NCI-H1092 (cell line): ENCODE data around the gene MTF2.
"Not testable (repeated sequence)": the region's sequence is repeated elsewhere in the genome, so short reads cannot be mapped to it uniquely, and the experiment has no call there.

Experiments used
- DNase-seq: peaks from one replicate; lab custom pipeline; 2025; lab: John Stamatoyannopoulos, UW

Gene MTF2

GRCh38 chr1:93143136-93143535, 64.1 kb downstream of the MTF2 start:
- DNase-seq = no peak

DNA sequence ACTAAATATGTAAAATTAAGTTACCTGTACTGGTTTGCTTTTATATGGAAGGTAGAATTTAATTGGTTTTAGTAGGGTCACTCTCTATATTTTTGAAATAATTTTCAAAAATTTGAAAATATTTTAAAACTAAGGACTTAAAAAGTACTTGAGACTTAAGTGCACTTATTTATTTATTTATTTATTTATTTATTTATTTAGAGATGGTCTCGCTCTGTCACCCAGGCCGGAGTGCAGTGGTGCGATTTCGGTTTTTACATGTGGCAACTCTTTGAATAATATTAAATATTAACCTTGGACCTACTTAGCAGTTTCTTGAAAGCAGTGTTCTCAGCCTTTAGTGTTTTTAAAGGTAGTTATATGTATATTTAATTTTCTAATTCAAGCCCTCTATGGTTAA, 64.7 kb downstream of the MTF2 start:
- no peak for DNase-seq

DNA sequence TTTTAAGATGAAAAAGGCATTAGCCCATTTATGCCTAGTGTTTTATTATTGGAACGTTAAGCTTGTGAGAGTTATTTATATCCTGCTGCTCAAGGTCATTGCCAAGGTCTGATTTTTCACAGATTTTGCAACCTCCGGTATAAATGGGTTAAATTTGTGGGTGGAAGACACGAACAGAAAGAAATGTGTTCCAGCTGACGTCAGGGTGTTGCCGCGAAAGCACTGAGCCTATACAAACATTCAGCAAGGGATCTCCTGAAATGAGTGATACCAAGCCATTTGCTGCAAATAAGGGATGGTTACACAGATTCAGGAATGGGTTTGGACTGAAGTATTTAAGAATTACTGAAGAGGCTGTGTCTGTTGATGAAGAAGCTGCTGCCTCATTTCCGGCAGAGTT, 68.9 kb downstream of the MTF2 start:
- no peak for DNase-seq

- DNase-seq = no peak
Observed at GRCh38 chr1:93150729-93151128, 71.6 kb downstream of the MTF2 start.

- DNase-seq = no peak
Observed at GRCh38 chr1:93151474-93151873, 72.4 kb downstream of the MTF2 start.

DNA sequence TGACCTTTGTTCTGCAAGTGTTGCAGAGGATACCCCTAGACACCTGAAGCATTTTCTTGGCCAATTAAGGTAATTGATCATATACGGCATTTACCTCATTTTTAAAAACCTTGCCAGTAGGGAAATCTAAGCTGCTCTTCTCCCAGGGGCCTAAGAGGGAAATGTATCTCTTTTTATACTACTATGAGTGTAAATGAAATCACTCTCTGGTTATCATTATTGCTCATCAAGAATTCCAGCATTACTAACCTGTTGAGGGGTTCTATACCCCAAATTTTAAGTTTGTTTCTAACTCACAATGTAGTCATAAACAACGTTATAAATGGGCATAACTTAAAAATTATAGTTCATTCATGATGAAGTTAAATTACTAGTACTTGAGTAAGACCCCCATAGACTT, 73.8 kb downstream of the MTF2 start:
- DNase-seq = no peak

- no peak for DNase-seq
Observed at GRCh38 chr1:93154898-93155297, 75.8 kb downstream of the MTF2 start.

GRCh38 chr1:93155335-93155734, 76.3 kb downstream of the MTF2 start:
- DNase-seq = no peak

DNA sequence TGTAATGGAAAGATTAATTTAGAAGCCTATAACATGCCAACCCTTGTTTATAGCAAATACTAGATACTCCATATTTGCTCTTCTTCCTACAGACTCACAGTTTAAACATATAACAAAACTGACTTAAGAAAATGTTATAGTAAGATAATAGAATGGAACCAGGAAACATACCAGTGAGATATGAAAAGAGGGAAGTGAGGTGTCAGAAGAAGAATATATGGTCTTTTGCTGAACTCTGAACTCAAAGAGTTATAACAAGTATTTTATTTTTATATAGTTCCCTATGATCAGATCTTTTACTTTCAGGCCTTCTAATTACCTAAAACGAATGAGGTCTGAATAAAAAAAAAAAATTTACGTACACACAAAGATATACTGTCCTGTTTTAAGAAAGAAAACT, 80.3 kb downstream of the MTF2 start:
- no peak for DNase-seq

DNA sequence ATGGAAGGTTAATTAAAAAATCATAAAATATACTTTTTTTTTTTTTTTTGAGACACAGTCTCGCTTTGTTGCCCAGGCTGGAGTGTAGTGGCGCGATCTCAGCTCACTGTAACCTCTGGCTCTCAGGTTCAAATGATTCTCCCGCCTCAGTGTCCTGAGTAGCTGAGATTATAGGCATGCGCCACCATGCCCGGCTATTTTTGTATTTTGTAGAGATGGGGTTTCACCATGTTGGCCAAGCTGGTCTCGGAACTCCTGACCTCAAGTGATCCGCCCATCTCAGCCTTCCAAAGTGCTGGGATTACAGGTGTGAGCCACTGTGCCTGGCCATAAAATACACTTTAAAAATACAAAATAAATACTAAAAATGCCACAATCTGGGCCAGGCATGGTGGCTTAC, 84.2 kb downstream of the MTF2 start:
- DNase-seq = not testable (repeated sequence)

DNA sequence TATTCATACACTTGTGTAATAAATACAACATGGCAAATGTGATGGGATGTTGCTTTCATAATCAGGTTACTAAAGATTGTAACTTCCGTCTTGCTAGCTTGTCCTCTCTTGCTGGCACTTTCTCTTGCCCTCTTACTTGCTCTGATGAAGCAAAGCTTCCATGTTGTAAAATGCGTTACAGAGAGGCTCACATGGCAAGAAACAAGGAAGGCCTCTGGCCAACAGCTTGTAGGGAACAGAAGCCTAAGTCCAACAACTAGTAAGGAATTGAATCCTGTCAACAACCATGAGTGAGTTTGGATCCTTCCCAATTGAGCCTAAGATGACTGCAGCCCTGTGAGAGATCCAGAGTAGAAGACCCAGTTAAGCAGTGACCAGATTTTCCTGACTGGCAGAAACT, 85.7 kb downstream of the MTF2 start:
- DNase-seq = no peak

GRCh38 chr1:93165895-93166294, 86.8 kb downstream of the MTF2 start:
- not testable (repeated sequence) for DNase-seq

GRCh38 chr1:93167006-93167405, 87.9 kb downstream of the MTF2 start:
- no peak for DNase-seq

- DNase-seq = not testable (repeated sequence)
Observed at GRCh38 chr1:93170141-93170678, 91.1 kb downstream of the MTF2 start.

DNA sequence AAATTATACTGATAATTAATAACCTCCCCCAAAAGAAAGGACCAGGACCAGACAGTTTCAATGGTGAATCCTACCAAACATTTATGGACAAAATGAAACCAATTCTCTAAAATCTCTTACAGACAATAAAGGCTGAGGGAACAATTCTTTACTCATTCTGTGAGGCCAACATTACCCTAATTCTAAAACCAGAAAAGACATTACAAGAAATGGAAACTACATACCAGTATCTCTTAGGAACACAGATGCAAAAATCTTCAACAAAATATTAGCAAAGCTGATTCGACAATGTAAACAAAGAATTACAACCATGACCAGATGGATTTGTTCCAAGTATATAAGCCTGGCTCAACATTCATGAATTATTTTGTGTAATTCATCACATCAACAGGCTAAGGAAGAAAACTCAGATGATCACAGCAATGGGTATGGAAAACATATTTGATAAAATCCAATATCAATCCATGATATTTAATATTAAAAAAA, 92.5 kb downstream of the MTF2 start:
- no peak for DNase-seq

DNA sequence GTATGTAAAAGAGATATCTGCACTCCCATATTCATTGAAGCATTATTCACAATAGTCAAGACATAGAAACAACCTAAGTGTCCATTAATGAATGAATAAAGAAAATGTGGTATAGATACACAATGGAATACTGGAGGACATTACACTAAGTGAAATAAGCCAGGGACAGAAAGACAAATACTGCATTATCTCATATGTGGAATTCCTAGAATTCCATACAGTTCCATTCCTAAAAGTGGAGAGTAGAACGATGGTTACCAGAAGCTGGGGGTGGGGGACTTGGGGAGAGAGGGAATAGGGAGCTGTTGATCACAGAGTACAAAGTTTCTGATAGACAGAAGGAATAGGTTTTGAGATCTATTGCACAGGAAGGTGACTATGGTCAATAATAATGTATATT, 93.7 kb downstream of the MTF2 start:
- no peak for DNase-seq

DNA sequence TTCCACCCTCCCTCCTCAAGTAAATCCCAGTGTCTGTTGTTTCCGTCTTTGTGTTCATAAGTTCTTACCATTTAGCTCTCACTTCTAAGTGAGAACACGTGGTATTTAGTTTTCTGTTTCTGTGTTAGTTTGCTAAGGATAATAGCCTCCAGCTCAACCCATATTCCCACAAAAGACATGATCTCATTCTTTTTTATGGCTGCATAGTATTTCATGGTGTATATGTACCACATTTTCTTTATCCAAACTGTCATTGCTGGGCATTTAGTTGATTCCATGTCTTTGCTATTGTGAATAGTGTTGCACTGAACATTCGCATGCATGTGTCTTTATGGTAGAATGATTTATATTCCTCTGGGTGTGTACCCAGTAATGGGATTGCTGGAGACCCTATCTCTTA, 95.6 kb downstream of the MTF2 start:
- DNase-seq = not testable (repeated sequence)

GRCh38 chr1:93177991-93178390, 98.9 kb downstream of the MTF2 start:
- DNase-seq = no peak

DNA sequence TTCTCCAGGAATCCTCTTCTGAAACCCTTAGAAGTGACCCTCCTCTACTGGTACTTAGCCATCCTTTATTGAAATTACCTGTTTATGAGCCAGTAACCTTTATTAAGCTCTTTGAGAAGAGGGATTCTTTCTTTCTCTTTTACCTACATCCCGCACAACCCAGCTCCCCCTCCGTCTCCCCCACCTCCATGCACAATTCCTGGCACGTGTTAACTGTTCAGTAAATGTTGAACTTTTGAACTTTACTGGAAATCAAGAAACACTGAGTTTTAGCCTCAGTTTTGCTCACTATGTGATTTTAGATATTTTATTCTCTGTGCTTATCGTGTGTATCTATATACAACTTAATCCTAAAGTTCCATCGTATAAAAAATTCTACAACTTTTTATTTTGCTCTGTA, 99.3 kb downstream of the MTF2 start:
- no peak for DNase-seq

- peak; percentile 96 for DNase-seq
Observed at GRCh38 chr1:93179886-93180722, 101.0 kb downstream of the MTF2 start, which contains the start of gene TMED5. Gene TMED5 (minus strand): TSS chr1:93180413. CDS start chr1:93180242, 171 bp downstream.

DNA sequence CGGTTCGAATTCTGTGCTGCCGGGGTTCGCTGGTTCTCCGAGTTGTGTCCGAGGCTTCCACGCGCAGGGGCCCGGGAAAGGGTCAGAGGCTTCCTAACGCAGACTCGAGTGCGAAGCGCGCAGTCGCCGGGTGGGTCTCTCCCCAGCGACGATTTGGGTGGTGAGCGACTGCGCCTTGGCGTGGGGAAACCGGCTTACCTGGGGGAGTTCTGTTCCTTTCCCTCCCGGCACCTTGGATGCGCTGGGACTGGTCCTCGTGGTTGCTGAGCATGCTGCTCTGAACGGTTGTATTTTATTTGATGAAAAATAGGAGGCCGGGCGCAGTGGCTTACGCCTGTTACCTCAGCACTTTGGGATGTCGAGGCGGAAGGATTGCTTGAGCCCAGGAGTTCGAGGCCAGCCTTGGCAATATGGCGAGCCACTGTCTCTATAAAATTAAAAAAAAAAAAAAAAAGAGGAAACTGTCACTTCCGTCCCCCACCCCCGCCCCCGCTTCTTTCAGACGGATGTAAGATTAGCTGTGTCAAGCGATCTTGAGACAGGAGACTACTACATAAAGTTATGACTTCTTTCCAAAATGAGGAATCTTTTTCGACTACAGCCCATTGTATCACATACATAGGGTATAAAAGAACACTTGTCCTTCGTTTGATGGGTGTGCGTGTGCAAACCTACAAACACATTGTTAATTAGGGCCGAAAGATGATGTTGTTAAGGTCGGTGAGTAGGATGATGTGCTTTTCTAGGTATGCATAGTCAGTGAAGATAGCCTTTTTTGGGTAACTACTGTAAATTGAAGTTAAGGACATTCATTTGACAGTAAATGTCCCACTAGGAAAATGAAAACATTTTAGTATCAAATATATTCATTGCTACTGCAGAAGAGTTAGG, 101.9 kb downstream of the MTF2 start, which contains the start of gene CCDC18:
TSS of gene CCDC18 (plus strand) at position 2 of the 891 bp plus-strand sequence. CDS start 2,638 bp downstream, outside the sequence.
- DNase-seq = no peak

DNA sequence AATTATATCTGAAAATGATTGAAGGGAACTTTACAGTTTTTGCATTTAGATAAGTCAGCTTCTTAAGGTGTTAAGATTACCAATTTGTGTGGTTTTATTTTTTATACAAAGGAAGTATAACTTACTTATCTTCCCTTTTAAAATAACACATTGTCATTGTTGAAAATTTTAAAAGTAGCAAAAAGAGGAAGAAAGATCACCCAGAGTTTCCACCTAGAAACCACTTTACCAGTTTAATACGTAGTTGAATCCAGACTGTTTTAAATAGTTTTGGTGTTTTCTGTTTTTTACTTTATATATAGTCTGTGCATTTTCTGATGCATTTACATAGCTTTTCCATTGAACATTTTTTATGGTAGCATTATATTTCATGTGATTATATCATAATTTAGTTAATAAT, 107.6 kb downstream of the MTF2 start:
- no peak for DNase-seq
